ENCODE measurements around the gene A3GALT2.
A peak's percentile ranks its signal among the peaks of the same experiment; 100 is the strongest.

Gene A3GALT2

GRCh38 chr1:33330906-33331305 is 10.0 kb upstream of the A3GALT2 start:
- H3K27ac ChIP-seq, result peak overlapping the region; percentile 70
- TF ChIP-seq, protein P1, sequence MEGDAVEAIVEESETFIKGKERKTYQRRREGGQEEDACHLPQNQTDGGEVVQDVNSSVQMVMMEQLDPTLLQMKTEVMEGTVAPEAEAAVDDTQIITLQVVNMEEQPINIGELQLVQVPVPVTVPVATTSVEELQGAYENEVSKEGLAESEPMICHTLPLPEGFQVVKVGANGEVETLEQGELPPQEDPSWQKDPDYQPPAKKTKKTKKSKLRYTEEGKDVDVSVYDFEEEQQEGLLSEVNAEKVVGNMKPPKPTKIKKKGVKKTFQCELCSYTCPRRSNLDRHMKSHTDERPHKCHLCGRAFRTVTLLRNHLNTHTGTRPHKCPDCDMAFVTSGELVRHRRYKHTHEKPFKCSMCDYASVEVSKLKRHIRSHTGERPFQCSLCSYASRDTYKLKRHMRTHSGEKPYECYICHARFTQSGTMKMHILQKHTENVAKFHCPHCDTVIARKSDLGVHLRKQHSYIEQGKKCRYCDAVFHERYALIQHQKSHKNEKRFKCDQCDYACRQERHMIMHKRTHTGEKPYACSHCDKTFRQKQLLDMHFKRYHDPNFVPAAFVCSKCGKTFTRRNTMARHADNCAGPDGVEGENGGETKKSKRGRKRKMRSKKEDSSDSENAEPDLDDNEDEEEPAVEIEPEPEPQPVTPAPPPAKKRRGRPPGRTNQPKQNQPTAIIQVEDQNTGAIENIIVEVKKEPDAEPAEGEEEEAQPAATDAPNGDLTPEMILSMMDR (conservative IDR thresholded peaks at IDR 0.05; ENCODE audit: low read depth), result no peak
- DNase-seq (ENCODE audit: low spot score), result no peak
- CTCF ChIA-PET, result interaction anchor here (0.7 kb wide), 1 partner anchor 204 kb away, joined by 3 read pairs; no protein-coding TSS in a partner anchor
- POLR2A ChIA-PET (ENCODE audit: low non-redundant PET), result no interaction called here

DNA sequence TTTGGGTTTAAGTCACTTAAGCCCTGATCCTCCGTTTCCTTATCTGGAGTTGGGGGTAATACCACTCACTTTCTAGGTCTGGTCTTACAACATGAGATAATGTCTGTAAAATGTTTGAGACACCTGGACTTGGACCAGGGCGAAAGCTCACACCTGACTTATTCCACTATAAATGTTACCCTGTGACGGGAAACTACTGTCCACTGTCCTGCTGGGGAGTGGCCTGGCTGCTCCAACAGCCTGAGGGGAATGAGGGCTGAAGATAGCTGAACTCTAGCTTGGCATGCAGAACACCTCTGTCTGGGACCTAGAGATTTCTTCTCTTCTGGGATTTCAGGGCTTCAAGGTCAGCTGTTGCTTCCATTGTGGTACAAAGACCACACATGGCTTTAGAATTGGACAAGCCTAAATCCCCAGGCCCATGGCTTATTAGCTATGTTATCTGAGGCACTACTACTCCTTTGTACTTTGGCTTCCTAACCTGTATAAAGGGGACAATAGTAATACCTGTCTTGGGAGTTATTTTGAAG is 9.5 kb upstream of the A3GALT2 start:
- POLR2A ChIA-PET (ENCODE audit: low non-redundant PET), result no interaction called here
- peak overlapping the region; percentile 70 for H3K27ac ChIP-seq
- CTCF ChIA-PET, result interaction anchor here (0.7 kb wide), 1 partner anchor 203 kb away, joined by 3 read pairs; no protein-coding TSS in a partner anchor
- no peak for DNase-seq (ENCODE audit: low spot score)
- TF ChIP-seq, protein P1 (conservative IDR thresholded peaks at IDR 0.05; ENCODE audit: low read depth), result no peak

DNA sequence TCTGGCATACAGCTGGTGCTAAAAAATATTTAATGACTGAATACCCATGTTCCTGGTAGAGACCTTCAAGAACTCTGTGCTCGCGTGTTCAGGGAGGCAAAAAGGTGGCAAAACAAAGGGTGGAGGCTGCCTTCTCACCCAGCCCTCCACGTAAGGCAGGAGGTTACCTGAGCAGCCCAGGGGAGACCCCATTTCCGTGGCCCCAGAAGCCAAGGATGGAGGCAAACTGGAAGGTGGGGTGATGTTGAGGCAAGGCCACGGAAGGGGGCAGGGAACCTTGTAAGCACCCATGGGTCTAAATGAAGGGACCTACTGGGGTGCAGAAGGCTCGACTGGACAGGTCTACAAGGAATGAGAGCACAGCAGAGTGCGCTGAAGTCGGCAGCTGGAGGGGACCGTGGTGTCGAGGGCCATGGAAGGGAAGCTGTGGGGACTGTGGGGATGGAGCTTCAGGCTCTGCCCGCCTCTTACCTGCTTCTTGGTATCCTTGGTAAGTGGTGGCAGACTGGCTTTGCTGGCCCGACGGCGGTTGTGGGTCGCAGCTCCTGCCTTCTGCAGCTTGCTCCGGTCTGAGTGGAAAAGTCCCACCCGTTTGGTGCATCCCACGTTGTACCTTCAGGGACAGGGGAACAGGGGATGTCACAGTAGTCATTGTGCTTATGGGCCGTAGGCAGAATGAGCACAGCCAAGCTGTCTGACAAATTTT is 8.9 kb upstream of the A3GALT2 start:
- ChIA-PET CTCF (interaction anchor here (0.7 kb wide), 1 partner anchor 203 kb away, joined by 3 read pairs; no protein-coding TSS in a partner anchor), POLR2A (ENCODE audit: low non-redundant PET) (no interaction called here)
- DNase-seq (ENCODE audit: low spot score), result no peak
- peak overlapping the region; percentile 70 for H3K27ac ChIP-seq
- TF ChIP-seq, protein P1 (conservative IDR thresholded peaks at IDR 0.05; ENCODE audit: low read depth), result no peak

GRCh38 chr1:33328817-33329216 is 7.9 kb upstream of the A3GALT2 start:
- ChIA-PET CTCF (no interaction called here), POLR2A (ENCODE audit: low non-redundant PET) (no interaction called here)
- H3K27ac ChIP-seq, result peak overlapping the region; percentile 81
- DNase-seq (ENCODE audit: low spot score), result no peak
- TF ChIP-seq, protein P1 (conservative IDR thresholded peaks at IDR 0.05; ENCODE audit: low read depth), result no peak

DNA sequence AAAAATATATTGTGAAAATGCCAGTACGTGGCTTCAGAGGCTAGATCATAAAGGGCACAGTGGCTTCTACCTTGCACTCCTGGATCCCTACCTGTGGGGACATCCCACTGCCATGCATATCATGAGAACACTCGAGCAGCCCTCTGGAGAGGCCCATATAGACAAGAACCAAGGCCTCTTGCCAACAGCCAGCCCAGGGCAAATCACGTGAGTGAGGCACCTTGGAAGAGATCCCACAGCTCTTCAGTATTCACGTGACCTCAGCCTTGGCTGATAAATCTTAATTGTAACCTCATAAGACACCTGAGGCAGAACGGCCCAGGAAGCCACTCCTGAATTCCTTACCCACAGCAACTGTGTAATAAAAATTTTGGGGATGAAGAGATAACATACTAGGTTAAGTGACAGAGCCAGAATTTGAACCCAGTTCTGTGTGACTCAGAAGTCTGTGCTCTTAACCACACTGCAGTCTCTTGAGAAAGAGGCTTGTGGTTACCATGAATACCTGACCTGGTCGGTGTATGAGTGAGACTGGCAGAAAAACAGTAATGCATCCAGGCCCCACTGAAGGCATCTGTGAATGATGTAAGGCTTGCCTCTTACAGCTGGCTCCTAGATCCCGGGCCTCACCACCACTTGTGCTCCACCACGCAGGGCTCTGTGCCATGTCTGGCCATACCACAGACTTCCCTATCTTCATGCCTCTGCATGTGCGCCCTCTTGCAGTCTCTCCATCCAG is 6.9 kb upstream of the A3GALT2 start:
- H3K27ac ChIP-seq, result peak overlapping the region; percentile 81
- DNase-seq (ENCODE audit: low spot score), result peak; percentile 71
- ChIA-PET POLR2A (ENCODE audit: low non-redundant PET) (no interaction called here), CTCF (no interaction called here)
- TF ChIP-seq, protein P1 (conservative IDR thresholded peaks at IDR 0.05; ENCODE audit: low read depth), result no peak

GRCh38 chr1:33326785-33327184 is 5.9 kb upstream of the A3GALT2 start:
- ChIA-PET POLR2A (ENCODE audit: low non-redundant PET) (no interaction called here), CTCF (no interaction called here)
- H3K27ac ChIP-seq, result peak overlapping the region; percentile 81
- TF ChIP-seq, protein P1 (conservative IDR thresholded peaks at IDR 0.05; ENCODE audit: low read depth), result no peak
- DNase-seq (ENCODE audit: low spot score), result no peak

All from RWPE1 (cell line).